GM18951 (cell line): ENCODE measurements around the gene FAM222B.
A peak's percentile ranks its signal among the peaks of the same experiment; 100 is the strongest.

Experiments
- POLR2A ChIP-seq: IDR thresholded peaks from 4 replicates; pipeline ENCODE4 v1.6.1; 2011; ENCODE audit warnings: mild to moderate bottlenecking; ENCODE audit not compliant: insufficient read length, insufficient read depth; ENCODE audit errors: extremely low read depth
- in situ Hi-C: fragments of 300-500 bp; cut with MboI; formaldehyde crosslinking; loops from one replicate; pipeline ENCODE4 v1.12.0; 2022; ENCODE audit warnings: low sequenced_read_pairs, mixed read lengths, inconsistent platforms; ENCODE audit not compliant: unreplicated experiment

The FAM222B gene

GRCh38 chr17:28760601-28761562 lies 81.7 kb downstream of the FAM222B start:
- no peak for TF ChIP-seq POLR2A
- in situ Hi-C loops = no loop called here

- in situ Hi-C loops = no loop called here
- no peak for TF ChIP-seq POLR2A
Measured at GRCh38 chr17:28759256-28759865, 83.2 kb downstream of the FAM222B start.

GRCh38 chr17:28758411-28759121 lies 84.0 kb downstream of the FAM222B start:
- in situ Hi-C loops = no loop called here
- no peak for TF ChIP-seq POLR2A

GRCh38 chr17:28756049-28756804 lies 86.4 kb downstream of the FAM222B start:
- TF ChIP-seq POLR2A = no peak
- in situ Hi-C loops = no loop called here

GRCh38 chr17:28755486-28755885 lies 87.1 kb downstream of the FAM222B start:
- in situ Hi-C loops = no loop called here
- TF ChIP-seq POLR2A = no peak

GRCh38 chr17:28751600-28752366 lies 90.8 kb downstream of the FAM222B start:
- in situ Hi-C loops = no loop called here
- TF ChIP-seq POLR2A = no peak

GRCh38 chr17:28750178-28751047 lies 92.2 kb downstream of the FAM222B start:
- peak; percentile 36 for TF ChIP-seq POLR2A
- in situ Hi-C loops = no loop called here

- TF ChIP-seq POLR2A = no peak
- in situ Hi-C loops = no loop called here
Measured at GRCh38 chr17:28749516-28750177, 92.9 kb downstream of the FAM222B start.

- in situ Hi-C loops = no loop called here
Measured at GRCh38 chr17:28748852-28749515, 93.6 kb downstream of the FAM222B start.

More at GRCh38 chr17:28748852-28749515, 93.6 kb downstream of the FAM222B start:
- TF ChIP-seq POLR2A = no peak
